ENCODE measurements around the gene MAML2. TPM values are rescaled to one million over a fixed set of nuclear protein-coding genes. Genes with fewer than 3 reads are reported as not detected.

MAML2 gene
- total and polyA plus RNA-seq, 9 of the 15 experiments (the other 6 are each of a cell fraction or from before 2014, with no cell fraction given) = 0.79 to 6.8 (median 4.8) TPM

- CTCF ChIA-PET (ENCODE audit: low intra/inter-chr PET ratio) = no interaction called here
- TF ChIP-seq GTF2E2 (tag; IDR thresholded peaks at IDR 0.05) (no peak), ZNF184 (CRISPR knock-in tag; IDR thresholded peaks at IDR 0.05) (no peak), ZNF174 (CRISPR knock-in tag; IDR thresholded peaks at IDR 0.05) (no peak), KHSRP (IDR thresholded peaks at IDR 0.05) (no peak), ZNF217 (CRISPR knock-in tag; IDR thresholded peaks at IDR 0.05) (no peak), ZNF644 (tag; IDR thresholded peaks at IDR 0.05; ENCODE audit: low read depth) (no peak), NBN (IDR thresholded peaks at IDR 0.05; ENCODE audit: low read depth) (no peak)
- in situ Hi-C loops (cut with MboI) (no loop called here), intact Hi-C loops (cut with micrococcal nuclease) (no loop called here)
- H3K9me3 ChIP-seq (replicated peaks; ENCODE audit: control insufficient read depth, insufficient read depth, low read depth, low read length) = no peaks in the 10 kb centered on the region
- no peak for DNase-seq (ENCODE audit: extremely low read depth in 1 of 4, low spot score in 3 of 4)
- no peaks in the 10 kb centered on the region for H3K4me1 ChIP-seq (replicated peaks in 1 of 2; ENCODE audit: control insufficient read depth in 2 of 2, insufficient read depth in 2 of 2, low read length in 2 of 2)
- H3K4me3 ChIP-seq = no peak overlapping the region
- no peak overlapping the region for H3K9ac ChIP-seq (ENCODE audit: insufficient read depth in 1 of 2, low read depth in 2 of 2, low read length in 2 of 2)
- H3K36me3 ChIP-seq (ENCODE audit: control insufficient read depth, insufficient read depth, low read length) = no peaks in the 10 kb centered on the region
- ATAC-seq = no peak
- POLR2A ChIA-PET = no interaction called here
- no peaks in the 10 kb centered on the region for H3K27me3 ChIP-seq (ENCODE audit: control insufficient read depth in 2 of 2, insufficient read depth in 2 of 2, low read length in 2 of 2)
- no peaks in the 10 kb centered on the region for H4K20me1 ChIP-seq (replicated peaks; ENCODE audit: control insufficient read depth, insufficient read depth, low read length)
- no peaks in the 10 kb centered on the region for H3K9me1 ChIP-seq (ENCODE audit: control insufficient read depth, insufficient read depth, low read length)
- no peak overlapping the region for H3K4me2 ChIP-seq (ENCODE audit: insufficient read depth, low read length)
- BruUV-seq (replicated peaks) = no TSS peak
- no peak for FAIRE-seq
- no peak overlapping the region for H3K27ac ChIP-seq (ENCODE audit: extremely low read depth, low read depth, low read length)
- H3K79me2 ChIP-seq (ENCODE audit: control insufficient read depth, insufficient read depth, low read length) = no peaks in the 10 kb centered on the region
- WGBS (ENCODE audit: insufficient coverage, low coverage, missing lambda C conversion rate) = 34% methylated on average over 4 of the region's 4 CpGs
- H2AFZ ChIP-seq (ENCODE audit: low read depth, low read length) = no peak overlapping the region
Observed at GRCh38 chr11:96037405-96037949, 305.5 kb downstream of the MAML2 start.

GRCh38 chr11:96036863-96037262, 306.1 kb downstream of the MAML2 start:
- Histone ChIP-seq H3K9me1 (ENCODE audit: control insufficient read depth, insufficient read depth, low read length) (no peaks in the 10 kb centered on the region), H3K36me3 (ENCODE audit: control insufficient read depth, insufficient read depth, low read length) (no peaks in the 10 kb centered on the region), H3K9ac (ENCODE audit: insufficient read depth in 1 of 2, low read depth in 2 of 2, low read length in 2 of 2) (no peak overlapping the region), H3K79me2 (ENCODE audit: control insufficient read depth, insufficient read depth, low read length) (no peaks in the 10 kb centered on the region), H3K9me3 (replicated peaks; ENCODE audit: control insufficient read depth, insufficient read depth, low read depth, low read length) (no peaks in the 10 kb centered on the region), H4K20me1 (replicated peaks; ENCODE audit: control insufficient read depth, insufficient read depth, low read length) (no peaks in the 10 kb centered on the region), H3K27ac (ENCODE audit: extremely low read depth, low read depth, low read length) (no peak overlapping the region), H3K4me3 (no peak overlapping the region), H3K4me2 (ENCODE audit: insufficient read depth, low read length) (no peak overlapping the region), H3K27me3 (ENCODE audit: control insufficient read depth in 2 of 2, insufficient read depth in 2 of 2, low read length in 2 of 2) (no peaks in the 10 kb centered on the region), H2AFZ (ENCODE audit: low read depth, low read length) (no peak overlapping the region), H3K4me1 (replicated peaks in 1 of 2; ENCODE audit: control insufficient read depth in 2 of 2, insufficient read depth in 2 of 2, low read length in 2 of 2) (no peaks in the 10 kb centered on the region)
- ATAC-seq = no peak
- 77% methylated on average over 6 of the region's 6 CpGs for WGBS (ENCODE audit: insufficient coverage, low coverage, missing lambda C conversion rate)
- ChIA-PET CTCF (ENCODE audit: low intra/inter-chr PET ratio) (no interaction called here), POLR2A (interaction anchor here (0.7 to 0.8 kb wide), 2 partner anchors 22 to 170 kb away, joined by 3 read pairs; no protein-coding TSS in a partner anchor)
- no peak for DNase-seq (ENCODE audit: extremely low read depth in 1 of 4, low spot score in 3 of 4)
- in situ Hi-C loops (cut with MboI) (no loop called here), intact Hi-C loops (cut with micrococcal nuclease) (no loop called here)
- no TSS peak for BruUV-seq (replicated peaks)
- no peak for TF ChIP-seq CBFB (CRISPR knock-in tag; IDR thresholded peaks at IDR 0.05)
- no peak for TF ChIP-seq ZBTB43 (CRISPR knock-in tag; IDR thresholded peaks at IDR 0.05)
- no peak for TF ChIP-seq SIN3B (IDR thresholded peaks at IDR 0.05; ENCODE audit: low read depth)
- no peak for TF ChIP-seq HINFP (tag; conservative IDR thresholded peaks at IDR 0.05; ENCODE audit: low read depth)
- no peak for TF ChIP-seq RBM17 (IDR thresholded peaks at IDR 0.05; ENCODE audit: borderline replicate concordance, low read depth, low read length)
- no peak for TF ChIP-seq MIER1 (IDR thresholded peaks at IDR 0.05; ENCODE audit: low read depth)
- TF ChIP-seq ZNF239 (CRISPR knock-in tag; IDR thresholded peaks at IDR 0.05) = no peak
- TF ChIP-seq PTBP1 (IDR thresholded peaks at IDR 0.05; ENCODE audit: low read depth, low read length) = no peak
- no peak for FAIRE-seq

All from K562 (cell line).